Activated effector memory CD4-positive, alpha-beta T cell treated with anti-CD3 and anti-CD28 coated beads, Interleukin-2, amount 50 U/mL, for 16 hours (primary cell): Measurements from ENCODE around the gene PATL2.
"Not testable (repeated sequence)": the region's sequence is repeated elsewhere in the genome, so short reads cannot be mapped to it uniquely, and the experiment has no call there.

Experiments used
- DNase-seq: peaks from one replicate; pipeline ENCODE4 v3.0.0-alpha.2; 2020

PATL2 gene

DNA sequence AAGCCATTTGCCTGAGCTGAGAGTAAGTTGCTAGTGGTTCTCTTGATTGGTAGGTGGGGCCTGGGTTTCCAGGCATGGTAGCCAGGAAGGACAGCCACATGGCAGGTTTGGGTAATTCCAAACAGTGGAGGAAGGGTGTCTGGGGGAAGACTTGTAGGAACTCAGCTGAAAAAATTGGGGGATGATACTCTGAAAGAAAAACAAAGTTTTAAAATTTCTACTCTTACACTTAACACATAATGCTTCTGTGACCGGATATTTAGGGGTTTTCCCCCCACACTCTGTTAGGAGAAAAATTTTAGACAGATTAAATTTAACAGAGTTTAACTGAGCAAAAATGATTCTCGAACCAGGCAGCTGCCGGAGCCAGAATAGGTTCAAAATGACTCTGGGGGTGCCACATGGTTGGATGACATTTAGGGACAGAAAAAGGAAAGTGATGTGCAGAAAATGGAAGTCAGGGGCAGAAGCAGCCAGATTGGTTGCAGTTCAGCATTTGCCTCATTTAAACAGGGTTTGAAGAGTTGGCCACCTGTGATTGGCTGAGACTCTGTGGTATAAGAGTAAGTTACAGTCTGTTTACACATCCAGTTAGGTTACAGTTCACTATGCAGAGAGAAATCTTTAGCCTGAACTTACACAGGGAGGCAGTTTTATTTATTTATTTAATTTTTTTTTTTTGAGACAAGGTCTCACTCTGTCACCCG lies 8.3 kb upstream of the PATL2 start:
- peak; percentile 82 for DNase-seq

- peak; percentile 63 for DNase-seq
These were observed 7.8 kb upstream of the PATL2 start for GRCh38 chr15:44718927-44719292.

GRCh38 chr15:44718180-44718926 lies 7.2 kb upstream of the PATL2 start:
- DNase-seq, result peak; percentile 64

DNA sequence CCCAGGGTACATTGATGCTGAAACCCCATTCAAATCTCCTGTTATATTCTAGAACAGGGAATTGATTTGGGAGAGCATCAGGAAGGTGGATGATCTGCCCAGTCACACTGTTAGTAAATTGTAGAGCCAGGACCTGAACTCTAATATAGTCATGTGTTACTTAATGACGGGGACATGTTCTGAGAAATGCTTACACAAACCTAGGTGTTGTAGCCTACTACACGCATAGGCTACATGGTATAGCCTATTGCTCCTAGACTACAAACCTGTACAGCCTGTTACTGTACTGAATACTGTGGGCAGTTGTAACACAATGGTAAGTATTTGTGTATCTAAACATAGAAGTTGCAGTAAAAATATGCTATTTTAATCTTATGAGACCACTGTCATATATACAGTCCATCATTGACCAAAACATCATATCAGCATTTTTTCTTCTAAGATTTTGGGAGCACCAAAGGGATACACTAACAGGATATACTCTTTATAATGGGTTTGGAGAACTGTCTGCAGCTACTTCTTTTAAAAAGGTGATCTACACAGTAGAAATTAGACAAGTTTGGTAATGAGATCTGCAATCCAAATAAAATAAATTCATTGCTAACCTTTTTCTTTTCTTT lies 6.0 kb upstream of the PATL2 start:
- DNase-seq, result no peak

DNA sequence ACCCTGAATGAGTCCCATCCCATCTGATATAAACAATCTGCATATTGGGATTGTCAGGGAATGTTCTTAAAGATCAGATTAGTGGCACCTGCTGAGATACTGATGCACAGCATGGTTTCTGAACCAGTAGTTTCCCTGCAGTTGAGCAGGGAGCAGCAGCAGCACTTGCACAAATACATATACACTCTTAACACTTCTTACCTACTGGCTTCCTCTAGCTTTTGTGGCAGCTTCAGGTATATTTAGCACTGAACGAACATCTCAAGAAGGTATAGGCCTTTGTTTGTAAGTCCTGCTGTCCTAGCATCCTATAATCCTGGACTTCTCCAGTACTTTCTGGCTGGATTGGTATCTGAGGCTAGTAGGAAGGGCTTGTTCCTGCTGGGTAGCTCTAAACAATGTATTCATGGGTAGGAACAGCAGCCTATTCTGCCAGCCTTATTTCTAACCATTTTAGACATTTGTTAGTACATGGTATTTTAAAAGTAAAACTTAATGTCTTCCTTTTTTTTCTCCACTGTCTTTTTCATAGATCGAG lies 4.7 kb upstream of the PATL2 start:
- no peak for DNase-seq

DNA sequence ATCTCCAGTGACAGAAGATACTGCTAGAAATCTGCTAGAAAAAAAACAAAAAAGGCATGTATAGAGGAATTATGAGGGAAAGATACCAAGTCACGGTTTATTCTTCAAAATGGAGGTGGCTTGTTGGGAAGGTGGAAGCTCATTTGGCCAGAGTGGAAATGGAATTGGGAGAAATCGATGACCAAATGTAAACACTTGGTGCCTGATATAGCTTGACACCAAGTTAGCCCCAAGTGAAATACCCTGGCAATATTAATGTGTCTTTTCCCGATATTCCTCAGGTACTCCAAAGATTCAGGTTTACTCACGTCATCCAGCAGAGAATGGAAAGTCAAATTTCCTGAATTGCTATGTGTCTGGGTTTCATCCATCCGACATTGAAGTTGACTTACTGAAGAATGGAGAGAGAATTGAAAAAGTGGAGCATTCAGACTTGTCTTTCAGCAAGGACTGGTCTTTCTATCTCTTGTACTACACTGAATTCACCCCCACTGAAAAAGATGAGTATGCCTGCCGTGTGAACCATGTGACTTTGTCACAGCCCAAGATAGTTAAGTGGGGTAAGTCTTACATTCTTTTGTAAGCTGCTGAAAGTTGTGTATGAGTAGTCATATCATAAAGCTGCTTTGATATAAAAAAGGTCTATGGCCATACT lies 4.1 kb upstream of the PATL2 start:
- DNase-seq, result no peak

DNA sequence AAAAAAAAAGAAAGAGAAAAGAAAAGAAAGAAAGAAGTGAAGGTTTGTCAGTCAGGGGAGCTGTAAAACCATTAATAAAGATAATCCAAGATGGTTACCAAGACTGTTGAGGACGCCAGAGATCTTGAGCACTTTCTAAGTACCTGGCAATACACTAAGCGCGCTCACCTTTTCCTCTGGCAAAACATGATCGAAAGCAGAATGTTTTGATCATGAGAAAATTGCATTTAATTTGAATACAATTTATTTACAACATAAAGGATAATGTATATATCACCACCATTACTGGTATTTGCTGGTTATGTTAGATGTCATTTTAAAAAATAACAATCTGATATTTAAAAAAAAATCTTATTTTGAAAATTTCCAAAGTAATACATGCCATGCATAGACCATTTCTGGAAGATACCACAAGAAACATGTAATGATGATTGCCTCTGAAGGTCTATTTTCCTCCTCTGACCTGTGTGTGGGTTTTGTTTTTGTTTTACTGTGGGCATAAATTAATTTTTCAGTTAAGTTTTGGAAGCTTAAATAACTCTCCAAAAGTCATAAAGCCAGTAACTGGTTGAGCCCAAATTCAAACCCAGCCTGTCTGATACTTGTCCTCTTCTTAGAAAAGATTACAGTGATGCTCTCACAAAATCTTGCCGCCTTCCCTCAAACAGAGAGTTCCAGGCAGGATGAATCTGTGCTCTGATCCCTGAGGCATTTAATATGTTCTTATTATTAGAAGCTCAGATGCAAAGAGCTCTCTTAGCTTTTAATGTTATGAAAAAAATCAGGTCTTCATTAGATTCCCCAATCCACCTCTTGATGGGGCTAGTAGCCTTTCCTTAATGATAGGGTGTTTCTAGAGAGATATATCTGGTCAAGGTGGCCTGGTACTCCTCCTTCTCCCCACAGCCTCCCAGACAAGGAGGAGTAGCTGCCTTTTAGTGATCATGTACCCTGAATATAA lies 2.2 kb upstream of the PATL2 start:
- peak; percentile 63 for DNase-seq

DNA sequence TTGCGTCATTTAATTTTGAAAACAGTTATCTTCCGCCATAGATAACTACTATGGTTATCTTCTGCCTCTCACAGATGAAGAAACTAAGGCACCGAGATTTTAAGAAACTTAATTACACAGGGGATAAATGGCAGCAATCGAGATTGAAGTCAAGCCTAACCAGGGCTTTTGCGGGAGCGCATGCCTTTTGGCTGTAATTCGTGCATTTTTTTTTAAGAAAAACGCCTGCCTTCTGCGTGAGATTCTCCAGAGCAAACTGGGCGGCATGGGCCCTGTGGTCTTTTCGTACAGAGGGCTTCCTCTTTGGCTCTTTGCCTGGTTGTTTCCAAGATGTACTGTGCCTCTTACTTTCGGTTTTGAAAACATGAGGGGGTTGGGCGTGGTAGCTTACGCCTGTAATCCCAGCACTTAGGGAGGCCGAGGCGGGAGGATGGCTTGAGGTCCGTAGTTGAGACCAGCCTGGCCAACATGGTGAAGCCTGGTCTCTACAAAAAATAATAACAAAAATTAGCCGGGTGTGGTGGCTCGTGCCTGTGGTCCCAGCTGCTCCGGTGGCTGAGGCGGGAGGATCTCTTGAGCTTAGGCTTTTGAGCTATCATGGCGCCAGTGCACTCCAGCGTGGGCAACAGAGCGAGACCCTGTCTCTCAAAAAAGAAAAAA lies 1.4 kb upstream of the PATL2 start:
- DNase-seq, result peak; percentile 86

DNA sequence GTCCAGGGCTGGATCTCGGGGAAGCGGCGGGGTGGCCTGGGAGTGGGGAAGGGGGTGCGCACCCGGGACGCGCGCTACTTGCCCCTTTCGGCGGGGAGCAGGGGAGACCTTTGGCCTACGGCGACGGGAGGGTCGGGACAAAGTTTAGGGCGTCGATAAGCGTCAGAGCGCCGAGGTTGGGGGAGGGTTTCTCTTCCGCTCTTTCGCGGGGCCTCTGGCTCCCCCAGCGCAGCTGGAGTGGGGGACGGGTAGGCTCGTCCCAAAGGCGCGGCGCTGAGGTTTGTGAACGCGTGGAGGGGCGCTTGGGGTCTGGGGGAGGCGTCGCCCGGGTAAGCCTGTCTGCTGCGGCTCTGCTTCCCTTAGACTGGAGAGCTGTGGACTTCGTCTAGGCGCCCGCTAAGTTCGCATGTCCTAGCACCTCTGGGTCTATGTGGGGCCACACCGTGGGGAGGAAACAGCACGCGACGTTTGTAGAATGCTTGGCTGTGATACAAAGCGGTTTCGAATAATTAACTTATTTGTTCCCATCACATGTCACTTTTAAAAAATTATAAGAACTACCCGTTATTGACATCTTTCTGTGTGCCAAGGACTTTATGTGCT lies 721 bp upstream of the PATL2 start:
- DNase-seq, result peak; percentile 88

- DNase-seq, result peak; percentile 73
These were observed 657 bp downstream of the PATL2 start for GRCh38 chr15:44710236-44711095.

DNA sequence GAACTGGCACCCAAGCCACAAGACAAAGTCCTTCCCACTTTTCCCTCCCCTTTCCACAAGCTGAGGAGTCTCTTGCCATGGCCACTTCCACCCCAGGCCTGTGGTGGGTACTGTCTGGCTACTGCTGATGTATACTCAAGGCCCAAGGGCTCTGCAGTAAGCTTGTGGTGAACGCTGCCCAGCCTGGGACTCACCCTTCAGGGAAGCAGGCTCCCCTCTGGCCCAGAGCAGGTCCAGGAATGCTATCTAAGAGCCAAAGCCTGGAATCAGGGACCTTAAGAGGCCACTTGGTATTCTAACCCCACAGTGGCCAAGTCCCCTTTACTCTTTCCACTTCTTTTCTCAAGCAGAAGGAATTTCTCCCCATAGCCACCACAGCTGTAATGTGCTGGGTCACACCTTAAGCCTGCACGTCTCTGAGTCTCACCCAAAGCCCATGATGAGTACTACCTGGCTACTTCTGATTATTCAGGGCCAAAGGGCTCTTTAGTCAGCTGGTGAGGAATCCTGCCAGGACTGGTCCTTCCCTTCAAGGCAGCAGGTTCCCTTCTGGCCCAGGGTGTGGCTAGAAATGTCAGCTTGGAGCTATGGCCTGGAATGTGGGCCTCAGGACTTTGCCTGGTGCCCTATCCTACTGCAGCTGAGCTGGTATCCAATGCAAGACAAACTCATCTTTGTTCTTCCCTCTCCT lies 4.0 kb downstream of the PATL2 start:
- no peak for DNase-seq

- DNase-seq, result no peak
These were observed 4.7 kb downstream of the PATL2 start for GRCh38 chr15:44706401-44706800.

DNA sequence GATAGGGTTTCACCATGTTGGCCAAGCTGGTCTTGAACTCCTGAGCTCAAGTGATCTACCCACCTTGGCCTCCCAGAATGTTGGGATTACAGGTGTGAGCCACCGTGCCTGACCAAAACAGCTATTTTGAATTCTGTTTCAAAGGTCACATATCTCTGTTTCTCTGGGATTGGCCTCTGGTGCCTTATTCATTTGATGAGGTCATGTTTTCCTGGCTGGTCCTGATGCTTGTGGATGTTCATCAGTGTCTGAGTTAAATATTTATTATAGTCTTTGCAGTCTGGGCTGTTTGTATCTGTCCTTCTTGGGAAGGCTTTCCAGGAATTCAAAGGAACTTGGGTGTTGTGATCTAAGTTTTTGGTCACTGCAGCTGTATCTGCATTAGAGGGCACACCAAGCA lies 5.1 kb downstream of the PATL2 start:
- DNase-seq, result no peak

DNA sequence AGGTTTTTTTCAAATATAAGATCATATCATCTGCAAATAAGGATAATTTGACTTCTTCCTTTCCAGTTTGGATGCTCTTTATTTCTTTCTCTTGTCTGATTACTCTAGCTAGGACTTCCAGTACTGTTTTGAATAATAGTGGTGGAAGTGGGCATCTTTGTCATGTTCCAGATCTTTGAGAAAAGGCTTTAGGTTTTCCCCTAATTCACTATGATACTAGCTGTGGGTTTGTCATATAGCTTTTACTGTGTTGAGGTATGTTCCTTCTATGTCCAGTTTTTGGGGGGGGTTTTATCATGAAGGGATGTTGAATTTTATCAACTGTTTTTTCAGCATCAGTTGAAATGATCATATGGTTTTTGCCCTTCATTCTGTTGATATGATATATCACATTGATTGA lies 10.4 kb downstream of the PATL2 start:
- DNase-seq, result not testable (repeated sequence)

- no peak for DNase-seq
These were observed 12.5 kb downstream of the PATL2 start for GRCh38 chr15:44698641-44699040.

- no peak for DNase-seq
These were observed 14.1 kb downstream of the PATL2 start for GRCh38 chr15:44697014-44697413.

DNA sequence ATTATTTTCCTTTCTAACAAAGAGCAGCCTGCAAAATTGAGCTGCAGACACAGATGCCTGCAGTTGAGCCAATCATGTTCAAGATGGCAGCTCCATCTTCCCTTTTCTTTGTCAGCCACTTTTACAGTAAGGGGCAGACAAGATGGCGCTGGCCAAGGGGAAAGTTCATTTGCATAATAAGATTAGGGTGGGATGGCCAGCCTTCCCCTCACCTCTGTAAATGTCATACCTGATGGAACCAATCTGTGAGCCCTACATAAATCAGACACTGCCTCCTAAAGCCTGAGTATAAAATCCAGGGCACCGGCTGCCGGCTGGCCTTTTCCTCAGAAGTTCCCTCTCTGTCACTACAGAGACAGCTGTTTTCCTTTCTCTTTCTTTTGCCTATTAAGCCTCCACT lies 15.8 kb downstream of the PATL2 start:
- no peak for DNase-seq

DNA sequence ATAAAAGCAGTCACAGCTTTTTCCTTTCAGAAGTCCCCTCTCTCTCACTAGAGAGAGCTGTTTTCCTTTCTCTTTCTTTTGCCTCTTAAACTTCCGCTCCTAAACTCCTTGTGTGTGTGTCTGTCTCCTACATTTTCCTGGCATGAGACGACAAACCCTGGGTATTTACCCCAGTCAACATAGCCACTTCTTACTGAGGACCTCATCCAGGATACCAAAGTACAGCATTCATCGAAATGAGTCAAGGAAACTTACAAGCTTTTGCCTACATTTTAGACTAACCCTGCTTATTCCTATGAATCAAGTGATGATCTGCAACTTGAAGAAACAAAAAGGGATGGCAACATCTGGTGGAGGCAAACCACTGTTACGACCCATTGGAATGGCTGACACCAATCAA lies 16.7 kb downstream of the PATL2 start:
- no peak for DNase-seq

DNA sequence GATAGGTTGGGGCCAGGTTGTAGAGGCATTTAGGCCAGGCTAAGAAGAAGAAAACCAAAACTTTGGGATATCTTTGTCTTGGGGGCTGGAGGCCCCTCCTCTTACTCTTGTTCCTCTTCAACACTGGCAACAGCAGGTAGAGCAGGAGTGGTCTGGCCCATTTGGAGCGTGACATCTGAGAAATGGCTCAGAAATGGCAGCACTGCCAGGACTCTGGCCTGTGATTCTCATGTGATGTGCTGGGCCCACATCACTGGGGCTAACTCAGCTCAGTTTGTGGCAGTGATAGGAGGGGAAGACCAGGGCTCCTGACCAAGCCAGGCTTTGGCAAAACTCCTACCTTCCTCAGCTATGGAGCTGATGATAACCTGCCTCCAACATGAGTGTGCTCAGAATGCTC lies 18.5 kb downstream of the PATL2 start:
- DNase-seq, result no peak

DNA sequence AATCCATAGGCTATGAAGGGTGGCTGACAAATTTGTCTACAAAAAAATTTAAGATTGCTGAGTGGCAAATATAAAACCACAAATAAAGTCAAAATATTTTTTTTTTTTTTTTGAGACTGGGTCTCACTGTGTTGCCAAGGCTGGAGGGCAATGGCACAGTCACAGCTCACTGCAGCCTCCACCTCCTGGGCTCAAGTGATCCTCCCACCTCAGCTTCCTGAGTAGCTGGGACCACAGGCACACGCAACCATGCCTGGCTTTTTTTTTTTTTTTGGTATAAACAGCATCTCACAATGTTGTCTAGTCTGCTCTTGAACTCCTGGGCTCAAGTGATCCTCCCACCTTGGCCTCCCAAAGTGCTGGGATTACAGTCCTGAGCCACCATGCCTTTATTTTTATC lies 20.9 kb downstream of the PATL2 start:
- DNase-seq, result not testable (repeated sequence)
